Ovary (tissue), 9 donors: Measurements from ENCODE around the gene PIK3R1. TPM values are rescaled to one million over a fixed set of nuclear protein-coding genes. Genes with fewer than 3 reads are reported as not detected.
A peak's percentile ranks its signal among the peaks of the same experiment; 100 is the strongest.

Source experiments
- DNase-seq, 5 donors: peaks; one replicate each; pipeline ENCODE4 v3.0.0-alpha.2; 2019 to 2020
- H3K27ac ChIP-seq, 2 donors: fragments of 200-600 bp; one replicate each; pipeline versions ENCODE4 v1.5.1 to v1.8.0; 2019 to 2022
- H3K27me3 ChIP-seq: fragments of 200-600 bp; one replicate; pipeline ENCODE4 v1.8.0; 2022
- H3K36me3 ChIP-seq: fragments of 200-600 bp; sonication (generic); one replicate; pipeline ENCODE4 v1.5.1; 2019
- H3K4me1 ChIP-seq: one replicate; pipeline ENCODE4 v1.8.1; 2013; ENCODE audit warnings: mild to moderate bottlenecking, moderate library complexity; ENCODE audit not compliant: insufficient read depth
- H3K4me3 ChIP-seq: fragments of 200-600 bp; sonication (generic); one replicate; pipeline ENCODE4 v1.5.1; 2017
- H3K9me3 ChIP-seq, 2 donors: fragments of 200-600 bp in 1 of 2; sonication (generic) in 1 of 2; one replicate each; pipeline versions ENCODE4 v1.5.1 to v1.8.1; 2013 to 2019; ENCODE audit warnings: mild to moderate bottlenecking in 1 of 2, moderate library complexity in 1 of 2
- EP300 ChIP-seq: sonication (generic); formaldehyde crosslinking; IDR thresholded peaks from one replicate; pipeline ENCODE4 v1.6.1; 2017; ENCODE audit warnings: antibody characterized with exemption
- POLR2A ChIP-seq: fragments of 450-650 bp; IDR thresholded peaks from one replicate; pipeline ENCODE4 v1.6.1; 2017; ENCODE audit warnings: antibody characterized with exemption, mild to moderate bottlenecking, moderate library complexity
- WGBS, 3 donors: extraction: QIAGEN DNeasy Blood & Tissue Kit in 1 of 3; methylation state at CpG; one replicate each; pipeline versions ENCODE4 v1.1.5 to v1.1.7; 2013 to 2017; 5-methylcytosine and 5-hydroxymethylcytosine counted together
- intact Hi-C, 4 donors: fragments of 100-400 bp; cut with DNase I; formaldehyde crosslinking; loops; one replicate each; pipeline versions ENCODE4 v1.11.0 to v1.15.1; 2022 to 2023
- polyA plus RNA-seq, 2 donors: library from polyadenylated mRNA; stranded (reverse); fragments of 200-250 nt in 1 of 2; fragments of 350-450 nt in 1 of 2; fragmentation: Illumina TruSeq in 1 of 2; extraction: RNeasy Lipid Tissue Mini Kit (QIAGEN cat#74804) in 1 of 2; gene quantifications; one replicate each; pipeline ENCODE4 v1.2.3, GENCODE V29; 2013 to 2014
- total RNA-seq, 7 donors: library from RNA; depleted of rRNA in 2 of 7; stranded (reverse); fragments of >200 nt in 2 of 7; fragmentation: NEBNext Ultra II Directional in 3 of 7; extraction: Animal tissue kit (Norgen Biotek cat#: 25700) in 3 of 7; gene quantifications; one replicate each; pipeline versions ENCODE4 v1.1.0 to v1.2.4, GENCODE V29; 2016 to 2023
- TF ChIP-seq, protein P1 (sequence below), 3 donors: fragments of 450-650 bp in 2 of 3; fragments of 200-600 bp in 1 of 3; IDR thresholded peaks; one replicate each; pipeline versions ENCODE4 v1.5.1 to v1.8.0; 2016 to 2022; ENCODE audit warnings: antibody characterized with exemption in 3 of 3, mild to moderate bottlenecking in 1 of 3
- donor health status: DM: no; HTN: no; CAD: no; lungs with moderate emphysema.
- donor health status: DM: no; HTN: no; CAD: no.
- donor health status: Bipolar disorder and iron deficiency.
- donor health status: DM: yes; HTN: yes; CAD: no.
- donor health status: DM: no; HTN: no; CAD: no.
- donor health status: DM: yes; HTN: yes; CAD: no.

The PIK3R1 gene
- total and polyA plus RNA-seq, 9 donors, result 25.2 to 206 (median 81.2) TPM

GRCh38 chr5:68252673-68253623, 37.4 kb downstream of the PIK3R1 start:
- Histone ChIP-seq H3K9me3 (no peaks in the 10 kb centered on the region), H3K36me3 (no peaks in the 10 kb centered on the region), H3K4me1 (peaks cover 25% of the 10 kb centered on the region), H3K27me3 (no peaks in the 10 kb centered on the region), H3K27ac (peak overlapping the region in 1 of 2 donors; percentile 38), H3K4me3 (no peak overlapping the region)
- DNase-seq, result peak; percentile 59 to 75 (median 62)
- intact Hi-C loops, result loop anchor here in 3 of 4 donors (5.0 to 10.0 kb wide), 4 partner anchors 36 to 1008 kb away; partner anchors contain the start of gene PIK3R1 (in 1 of the 3)
- 20 to 25% (median 21%) methylated on average over 6 of the region's 6 CpGs for WGBS, 3 donors
- no peak for TF ChIP-seq EP300
- no peak for TF ChIP-seq POLR2A
- TF ChIP-seq, protein P1, sequence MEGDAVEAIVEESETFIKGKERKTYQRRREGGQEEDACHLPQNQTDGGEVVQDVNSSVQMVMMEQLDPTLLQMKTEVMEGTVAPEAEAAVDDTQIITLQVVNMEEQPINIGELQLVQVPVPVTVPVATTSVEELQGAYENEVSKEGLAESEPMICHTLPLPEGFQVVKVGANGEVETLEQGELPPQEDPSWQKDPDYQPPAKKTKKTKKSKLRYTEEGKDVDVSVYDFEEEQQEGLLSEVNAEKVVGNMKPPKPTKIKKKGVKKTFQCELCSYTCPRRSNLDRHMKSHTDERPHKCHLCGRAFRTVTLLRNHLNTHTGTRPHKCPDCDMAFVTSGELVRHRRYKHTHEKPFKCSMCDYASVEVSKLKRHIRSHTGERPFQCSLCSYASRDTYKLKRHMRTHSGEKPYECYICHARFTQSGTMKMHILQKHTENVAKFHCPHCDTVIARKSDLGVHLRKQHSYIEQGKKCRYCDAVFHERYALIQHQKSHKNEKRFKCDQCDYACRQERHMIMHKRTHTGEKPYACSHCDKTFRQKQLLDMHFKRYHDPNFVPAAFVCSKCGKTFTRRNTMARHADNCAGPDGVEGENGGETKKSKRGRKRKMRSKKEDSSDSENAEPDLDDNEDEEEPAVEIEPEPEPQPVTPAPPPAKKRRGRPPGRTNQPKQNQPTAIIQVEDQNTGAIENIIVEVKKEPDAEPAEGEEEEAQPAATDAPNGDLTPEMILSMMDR (IDR thresholded peaks at IDR 0.05), result peak; percentile 58 to 72 (median 62)

GRCh38 chr5:68253624-68254585, 38.3 kb downstream of the PIK3R1 start:
- intact Hi-C loops, result loop anchor here in 3 of 4 donors (5.0 to 10.0 kb wide), 4 partner anchors 37 to 1009 kb away; partner anchors contain the start of gene PIK3R1 (in 1 of the 3)
- H3K27me3 ChIP-seq, result no peaks in the 10 kb centered on the region
- peak overlapping the region in 1 of 2 donors; percentile 42 for H3K27ac ChIP-seq
- H3K9me3 ChIP-seq, result no peaks in the 10 kb centered on the region
- TF ChIP-seq, protein P1 (IDR thresholded peaks at IDR 0.05), result no peak
- TF ChIP-seq POLR2A (no peak), EP300 (no peak)
- no peaks in the 10 kb centered on the region for H3K36me3 ChIP-seq
- no peak for DNase-seq
- H3K4me1 ChIP-seq, result peaks cover 28% of the 10 kb centered on the region
- 49 to 62% (median 58%) methylated on average over 6 of the region's 6 CpGs for WGBS, 3 donors
- no peak overlapping the region for H3K4me3 ChIP-seq

DNA sequence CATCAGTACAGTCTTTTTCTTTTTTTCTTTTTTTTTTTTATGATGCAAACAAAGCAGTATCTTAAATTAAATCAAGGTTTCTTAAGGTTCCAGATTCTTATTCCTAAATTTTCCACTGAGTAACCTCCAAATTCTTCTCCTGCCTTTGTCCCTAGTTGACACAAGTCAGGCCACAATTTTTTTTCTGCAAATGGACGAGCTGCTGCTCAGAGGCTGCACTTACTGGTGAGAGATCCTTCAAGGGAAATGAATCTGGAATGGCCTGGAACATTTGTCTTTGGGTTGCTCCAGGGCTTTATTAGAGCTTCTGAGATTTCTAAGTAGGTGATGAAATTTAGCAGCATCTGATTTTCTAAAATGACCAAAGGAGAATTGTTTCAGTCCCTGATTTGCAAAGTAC, 39.3 kb downstream of the PIK3R1 start:
- peak overlapping the region in 1 of 2 donors; percentile 42 for H3K27ac ChIP-seq
- intact Hi-C loops, result loop anchor here in 3 of 4 donors (5.0 to 10.0 kb wide), 4 partner anchors 38 to 1010 kb away; partner anchors contain the start of gene PIK3R1 (in 1 of the 3)

More for the DNA sequence above, 39.3 kb downstream of the PIK3R1 start:
- H3K27me3 ChIP-seq, result no peaks in the 10 kb centered on the region
- WGBS, 3 donors, result 58 to 90% (median 83%) methylated on average over 1 of the region's 1 CpG
- H3K9me3 ChIP-seq, result no peaks in the 10 kb centered on the region
- TF ChIP-seq POLR2A (no peak), EP300 (no peak)
- TF ChIP-seq, protein P1 (IDR thresholded peaks at IDR 0.05), result no peak
- no peak for DNase-seq
- peaks cover 28% of the 10 kb centered on the region for H3K4me1 ChIP-seq
- no peaks in the 10 kb centered on the region for H3K36me3 ChIP-seq
- H3K4me3 ChIP-seq, result no peak overlapping the region
